AG04450 (cell line): ENCODE measurements around the gene DGKI. TPM values are rescaled to one million over a fixed set of nuclear protein-coding genes. Genes with fewer than 3 reads are reported as not detected.

Source experiments
- CTCF ChIA-PET: fragments of 300-600, 350-600 bp; formaldehyde crosslinking; extraction: SDS; loops from one replicate; lab custom pipeline; 2022; ENCODE audit warnings: antibody characterized with exemption, inconsistent platforms; lab: Charles Lee
- POLR2A ChIA-PET: fragments of 350-600 bp; formaldehyde crosslinking; extraction: SDS; loops from one replicate; lab custom pipeline; 2021; ENCODE audit warnings: antibody characterized with exemption, inconsistent platforms; lab: Yijun Ruan, JAX
- DNase-seq: peaks from one replicate; pipeline ENCODE4 v3.0.0-alpha.2; 2011; ENCODE audit warnings: low read depth, low spot score
- H3K27ac ChIP-seq: one replicate; pipeline ENCODE4 v1.5.1; 2012; ENCODE audit warnings: low read depth, low read length, control low read depth
- H3K27me3 ChIP-seq: one replicate; pipeline ENCODE4 v1.6.0; 2012; ENCODE audit warnings: low read length; ENCODE audit not compliant: control insufficient read depth, insufficient read depth
- H3K4me3 ChIP-seq: 2 replicates; pipeline ENCODE4 v1.5.1; 2011; ENCODE audit warnings: mild to moderate bottlenecking, low read depth, low read length, control low read depth
- H3K9me3 ChIP-seq: 2 replicates; pipeline ENCODE4 v1.5.1; 2012; ENCODE audit warnings: low read length; ENCODE audit not compliant: control insufficient read depth, insufficient read depth
- polyA plus RNA-seq: library from polyadenylated mRNA; depleted of rRNA; stranded (reverse); fragments of >200 nt; gene quantifications from 2 replicates; pipeline ENCODE4 v1.2.3, GENCODE V29; 2011
- TF ChIP-seq, protein P1 (sequence below): IDR thresholded peaks from 2 replicates; pipeline ENCODE4 v1.5.1; 2011; ENCODE audit warnings: low read depth, low read length, control low read depth, inconsistent platforms

The DGKI gene
- polyA plus RNA-seq, 1 experiment = 3.1 TPM

DNA sequence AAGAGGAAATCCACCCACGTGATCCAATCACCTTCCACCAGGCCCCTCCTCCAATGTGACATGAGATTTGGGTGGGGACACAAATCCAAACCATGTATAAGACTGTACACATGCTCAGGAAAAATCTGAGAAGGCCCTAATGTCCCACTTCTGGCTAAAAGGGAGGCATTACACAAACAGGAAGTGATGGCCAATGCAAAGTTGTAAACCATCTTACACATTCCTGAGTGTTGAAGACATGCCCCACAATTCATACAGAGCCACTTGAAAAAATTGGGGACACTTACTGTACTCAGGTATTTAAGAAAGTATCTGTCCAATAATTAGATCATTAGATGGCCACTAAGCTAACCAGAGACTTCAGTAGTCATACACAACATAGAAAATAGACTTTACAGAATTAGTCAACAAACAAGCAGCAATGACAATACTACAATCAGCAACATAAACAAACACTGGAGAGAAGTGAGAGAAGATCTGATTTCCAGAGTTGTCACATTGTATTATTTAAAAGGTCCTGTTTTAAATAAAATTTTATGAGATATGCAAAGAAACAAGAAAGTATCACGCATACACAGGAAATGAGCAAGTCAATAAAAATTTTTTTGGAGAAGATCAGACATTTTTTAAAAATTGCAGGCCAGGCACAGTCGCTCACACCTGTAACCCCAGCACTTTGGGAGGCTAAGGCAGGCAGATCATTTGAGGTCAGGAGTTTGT, 143.3 kb downstream of the DGKI start:
- POLR2A ChIA-PET = no interaction called here
- DNase-seq = no peak
- Histone ChIP-seq H3K4me3 (no peak overlapping the region), H3K27ac (no peak overlapping the region), H3K27me3 (no peaks in the 10 kb centered on the region), H3K9me3 (peaks cover 4% of the 10 kb centered on the region; the same call in 1 of the 2 replicates)
- CTCF ChIA-PET = no interaction called here
- TF ChIP-seq, protein P1, sequence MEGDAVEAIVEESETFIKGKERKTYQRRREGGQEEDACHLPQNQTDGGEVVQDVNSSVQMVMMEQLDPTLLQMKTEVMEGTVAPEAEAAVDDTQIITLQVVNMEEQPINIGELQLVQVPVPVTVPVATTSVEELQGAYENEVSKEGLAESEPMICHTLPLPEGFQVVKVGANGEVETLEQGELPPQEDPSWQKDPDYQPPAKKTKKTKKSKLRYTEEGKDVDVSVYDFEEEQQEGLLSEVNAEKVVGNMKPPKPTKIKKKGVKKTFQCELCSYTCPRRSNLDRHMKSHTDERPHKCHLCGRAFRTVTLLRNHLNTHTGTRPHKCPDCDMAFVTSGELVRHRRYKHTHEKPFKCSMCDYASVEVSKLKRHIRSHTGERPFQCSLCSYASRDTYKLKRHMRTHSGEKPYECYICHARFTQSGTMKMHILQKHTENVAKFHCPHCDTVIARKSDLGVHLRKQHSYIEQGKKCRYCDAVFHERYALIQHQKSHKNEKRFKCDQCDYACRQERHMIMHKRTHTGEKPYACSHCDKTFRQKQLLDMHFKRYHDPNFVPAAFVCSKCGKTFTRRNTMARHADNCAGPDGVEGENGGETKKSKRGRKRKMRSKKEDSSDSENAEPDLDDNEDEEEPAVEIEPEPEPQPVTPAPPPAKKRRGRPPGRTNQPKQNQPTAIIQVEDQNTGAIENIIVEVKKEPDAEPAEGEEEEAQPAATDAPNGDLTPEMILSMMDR = no peak

DNA sequence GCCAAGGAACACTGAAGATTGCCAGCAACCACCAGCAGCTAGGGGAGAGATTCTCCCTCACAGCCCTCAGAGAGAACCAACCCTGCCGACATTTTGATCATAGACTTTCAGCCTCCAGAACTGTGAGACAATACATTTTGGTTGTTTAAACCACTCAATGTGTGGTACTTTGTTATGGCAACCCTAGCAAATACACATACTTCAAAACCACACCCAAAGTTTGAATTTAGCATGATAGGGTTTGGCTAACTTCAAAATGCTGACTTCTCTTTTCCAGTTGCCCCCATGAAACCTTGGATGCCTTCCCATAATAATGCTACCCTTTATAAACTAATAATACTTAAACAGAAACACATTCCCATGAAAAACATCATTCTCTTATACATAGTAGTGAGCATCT, 149.8 kb downstream of the DGKI start:
- DNase-seq = no peak
- ChIA-PET CTCF (interaction anchor here (1.3 kb wide), 1 partner anchor 71 kb away, joined by 3 read pairs; no protein-coding TSS in a partner anchor), POLR2A (no interaction called here)
- Histone ChIP-seq H3K9me3 (no peaks in the 10 kb centered on the region), H3K27ac (no peak overlapping the region), H3K27me3 (no peaks in the 10 kb centered on the region), H3K4me3 (no peak overlapping the region)
- TF ChIP-seq, protein P1 = no peak

DNA sequence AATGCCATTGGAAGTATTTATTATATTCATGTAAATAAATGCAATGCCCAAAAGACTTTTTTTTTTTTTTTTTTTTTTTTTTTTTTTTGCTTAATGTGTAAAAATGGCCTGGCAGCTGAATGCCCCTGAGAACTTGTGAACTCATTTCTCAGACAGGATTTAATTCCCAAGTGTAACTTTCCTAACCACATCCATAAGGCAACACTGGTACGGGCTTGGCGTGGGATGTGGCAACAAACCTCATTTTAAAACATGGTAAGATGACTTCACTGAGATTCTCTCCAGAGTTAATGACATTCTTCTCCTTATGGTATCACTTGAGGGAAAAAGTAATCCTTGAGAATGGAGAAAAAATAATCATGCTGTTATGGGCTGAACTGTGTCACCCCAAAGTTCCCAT, 150.4 kb downstream of the DGKI start:
- H3K4me3 ChIP-seq = no peak overlapping the region
- POLR2A ChIA-PET = no interaction called here
- H3K9me3 ChIP-seq = no peaks in the 10 kb centered on the region
- TF ChIP-seq, protein P1 = no peak
- no peak for DNase-seq
- H3K27ac ChIP-seq = no peak overlapping the region
- no peaks in the 10 kb centered on the region for H3K27me3 ChIP-seq
- CTCF ChIA-PET = interaction anchor here (1.3 kb wide), 1 partner anchor 70 kb away, joined by 3 read pairs; no protein-coding TSS in a partner anchor

DNA sequence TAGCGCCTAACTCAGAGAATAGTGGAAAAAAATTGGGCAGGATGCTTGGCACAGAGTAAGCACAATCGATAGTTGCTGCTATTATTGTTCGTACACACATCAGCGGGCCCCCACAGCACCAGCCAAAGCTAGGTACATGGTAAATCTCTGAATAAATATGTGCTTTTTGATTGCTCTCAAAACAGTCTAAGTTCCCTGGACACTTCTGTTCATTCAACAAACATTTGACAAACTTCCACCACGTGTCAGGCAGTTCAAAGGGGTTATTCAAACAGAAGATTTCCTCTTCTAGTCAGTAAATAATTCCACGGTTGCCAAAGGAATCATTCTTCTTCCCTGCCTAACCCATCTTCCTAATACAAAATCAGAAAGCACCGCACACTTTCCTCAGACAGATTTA, 150.8 kb downstream of the DGKI start:
- CTCF ChIA-PET = no interaction called here
- TF ChIP-seq, protein P1 = no peak
- no peak overlapping the region for H3K27ac ChIP-seq
- H3K9me3 ChIP-seq = no peaks in the 10 kb centered on the region
- H3K4me3 ChIP-seq = no peak overlapping the region
- no peak for DNase-seq
- POLR2A ChIA-PET = no interaction called here
- H3K27me3 ChIP-seq = no peaks in the 10 kb centered on the region

DNA sequence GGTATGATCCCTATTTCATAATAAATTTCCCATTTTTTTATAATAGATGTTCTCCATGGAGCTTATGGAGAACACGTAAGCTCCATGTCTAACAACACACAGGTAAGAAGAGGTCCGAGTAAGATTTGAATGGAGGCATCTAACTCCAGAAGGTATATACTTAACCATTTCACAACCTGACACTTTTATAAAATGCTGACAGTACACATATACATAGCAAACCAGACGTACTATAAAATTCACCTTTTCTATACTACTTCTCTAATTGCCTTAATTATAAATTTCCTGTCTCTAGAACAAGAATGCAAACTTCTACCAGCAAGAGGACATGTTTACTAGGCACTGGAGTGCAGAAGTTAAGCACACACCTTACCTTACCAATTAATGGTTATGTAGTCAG, 151.3 kb downstream of the DGKI start:
- ChIA-PET POLR2A (no interaction called here), CTCF (interaction anchor here (0.7 to 0.9 kb wide), 2 partner anchors 39 to 305 kb away, joined by 3 read pairs; no protein-coding TSS in a partner anchor)
- no peak for DNase-seq
- TF ChIP-seq, protein P1 = no peak
- H3K27ac ChIP-seq = no peak overlapping the region
- no peak overlapping the region for H3K4me3 ChIP-seq
- H3K9me3 ChIP-seq = no peaks in the 10 kb centered on the region
- no peaks in the 10 kb centered on the region for H3K27me3 ChIP-seq
